Central memory CD8-positive, alpha-beta T cell (primary cell): ENCODE results near the gene SPOUT1.
"Not testable (repeated sequence)": the region's sequence is repeated elsewhere in the genome, so short reads cannot be mapped to it uniquely, and the experiment has no call there.

Source experiments
- ATAC-seq: fragments of 150-1000 bp; cut with Tn5 transposase; replicated peaks from 2 replicates; pipeline ENCODE4 v1.10.0; 2022; ENCODE audit warnings: mild to moderate bottlenecking, moderate FRiP score, moderate number of reproducible peaks; ENCODE audit not compliant: poor library complexity, severe bottlenecking; ENCODE audit errors: extremely low read depth
- DNase-seq, 2 donors: peaks; one replicate each; pipeline ENCODE4 v3.0.0; 2021; ENCODE audit warnings: low spot score in 2 of 2
- H3K27ac Mint-ChIP-seq: one replicate; pipeline ENCODE4 v1.8.0; 2022; ENCODE audit warnings: low read depth, mild to moderate bottlenecking, moderate library complexity, mixed read lengths
- H3K27me3 Mint-ChIP-seq: one replicate; pipeline ENCODE4 v1.8.0; 2022; ENCODE audit warnings: mixed read lengths
- H3K36me3 Mint-ChIP-seq: one replicate; pipeline ENCODE4 v1.8.0; 2022; ENCODE audit warnings: mild to moderate bottlenecking, moderate library complexity, mixed read lengths; ENCODE audit not compliant: insufficient read depth
- H3K4me1 Mint-ChIP-seq: one replicate; pipeline ENCODE4 v1.8.0; 2022; ENCODE audit warnings: mixed read lengths
- H3K4me3 Mint-ChIP-seq: one replicate; pipeline ENCODE4 v1.8.0; 2022; ENCODE audit warnings: mild to moderate bottlenecking, moderate library complexity, mixed read lengths
- H3K9me3 Mint-ChIP-seq: one replicate; pipeline ENCODE4 v1.8.0; 2022; ENCODE audit warnings: mixed read lengths

The SPOUT1 gene

DNA sequence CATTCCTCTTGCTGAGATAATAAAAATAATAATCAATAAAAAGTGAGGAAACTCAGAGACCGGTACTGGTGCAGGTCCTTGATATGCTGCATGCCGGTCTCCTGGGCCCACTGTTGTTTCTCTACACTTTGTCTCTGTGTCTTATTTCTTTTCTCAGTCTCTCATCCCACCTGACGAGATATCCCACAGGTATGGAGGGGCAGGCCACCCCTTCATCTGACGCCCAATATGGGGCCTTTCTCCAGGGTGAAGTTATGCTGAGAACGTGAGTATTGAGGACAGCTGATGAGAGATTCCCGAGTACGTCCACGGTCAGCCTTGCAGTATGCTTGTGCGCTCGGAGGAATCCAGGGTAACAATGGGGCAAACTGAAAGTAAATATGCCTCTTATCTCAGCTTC lies 21.4 kb upstream of the SPOUT1 start:
- ATAC-seq, H3K4me3 Mint-ChIP-seq, H3K27me3 Mint-ChIP-seq, DNase-seq, H3K36me3 Mint-ChIP-seq, H3K4me1 Mint-ChIP-seq, H3K9me3 Mint-ChIP-seq, H3K27ac Mint-ChIP-seq: not testable (repeated sequence)

DNA sequence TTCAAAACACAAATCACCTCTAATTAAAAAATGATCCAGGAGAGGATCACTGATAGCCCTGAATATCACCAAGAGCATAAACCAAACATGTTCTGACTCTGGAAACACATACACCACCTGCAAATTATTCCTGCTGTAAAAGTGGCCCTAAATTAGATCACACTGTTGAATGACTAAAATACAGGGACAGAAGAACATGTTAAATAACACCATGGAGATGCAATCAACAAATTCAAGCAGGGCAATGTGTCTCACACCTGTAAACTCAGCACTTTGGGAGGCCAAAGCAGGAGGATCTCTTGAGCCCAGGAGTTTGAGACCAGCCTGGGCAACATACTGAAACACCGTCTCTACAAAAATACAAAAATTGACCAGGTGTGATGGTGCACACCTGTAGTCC lies 18.2 kb upstream of the SPOUT1 start:
- Mint-ChIP-seq H3K27me3 (no peaks in the 10 kb centered on the region), H3K27ac (no peak overlapping the region)
- no peak for DNase-seq

DNA sequence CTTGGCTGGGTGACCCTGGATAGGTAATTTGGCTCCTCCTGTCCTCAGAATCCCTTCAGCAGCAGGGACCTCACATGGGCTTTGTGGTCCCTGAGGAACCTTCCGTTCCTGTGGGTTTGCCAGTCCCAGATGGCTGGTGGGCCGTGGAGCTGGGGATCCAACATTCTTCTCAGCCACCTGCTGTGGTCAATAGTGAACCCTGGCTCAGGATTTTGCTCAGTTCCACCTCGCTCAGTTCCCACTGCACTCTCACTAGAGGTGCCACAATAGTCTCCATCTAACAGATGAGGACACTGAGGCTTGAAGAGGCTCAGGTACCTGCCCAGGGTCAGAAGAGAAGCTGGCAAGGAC lies 17.1 kb upstream of the SPOUT1 start:
- Mint-ChIP-seq H3K4me3 (no peak overlapping the region), H3K9me3 (peaks cover 5% of the 10 kb centered on the region)
- ATAC-seq = no peak

More for the DNA sequence above, 18.2 kb upstream of the SPOUT1 start:
- H3K4me1 Mint-ChIP-seq = no peaks in the 10 kb centered on the region
- H3K4me3 Mint-ChIP-seq = no peak overlapping the region
- no peak for ATAC-seq
- peaks cover 8% of the 10 kb centered on the region for H3K36me3 Mint-ChIP-seq
- H3K9me3 Mint-ChIP-seq = peaks cover 6% of the 10 kb centered on the region

DNA sequence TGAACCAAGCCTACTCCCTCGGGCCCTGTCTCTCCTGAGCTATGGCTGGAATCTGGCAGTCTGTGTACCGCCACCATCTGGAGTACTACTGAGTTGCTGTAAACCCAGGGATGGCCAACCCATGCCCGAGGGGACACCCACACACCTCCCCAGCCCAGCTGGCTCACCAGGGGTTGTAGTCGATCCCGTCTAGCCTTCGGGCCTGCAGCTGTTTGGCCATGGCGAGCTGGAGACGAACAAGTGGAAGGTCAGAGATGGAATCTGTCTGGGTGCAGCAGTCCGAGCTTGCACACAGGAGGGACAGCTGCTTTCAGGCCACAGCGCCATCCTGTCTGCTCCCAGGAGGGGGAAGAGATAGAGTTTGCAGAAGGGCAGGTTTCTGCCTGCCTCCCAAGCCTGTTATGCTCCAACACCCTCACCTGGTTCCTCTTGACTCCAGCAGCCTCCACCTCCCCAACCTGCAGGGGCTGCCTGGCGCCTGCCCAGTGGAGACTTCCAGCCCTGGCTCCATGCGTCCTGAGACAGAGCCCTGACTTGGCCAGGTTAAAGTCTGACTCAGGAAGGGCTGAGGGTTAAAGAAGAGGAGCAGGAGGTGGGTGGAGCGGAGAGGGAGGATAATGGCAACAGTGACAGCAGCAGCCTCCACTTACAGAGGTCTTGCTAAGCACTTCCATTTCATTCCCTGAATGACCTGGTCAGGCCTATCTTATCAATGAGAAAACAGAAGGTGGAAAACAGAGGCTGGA lies 15.8 kb upstream of the SPOUT1 start:
- H3K27ac Mint-ChIP-seq = no peak overlapping the region
- no peak for DNase-seq
- no peaks in the 10 kb centered on the region for H3K4me1 Mint-ChIP-seq
- peaks cover 10% of the 10 kb centered on the region for H3K36me3 Mint-ChIP-seq
- H3K4me3 Mint-ChIP-seq = no peak overlapping the region
- H3K27me3 Mint-ChIP-seq = no peaks in the 10 kb centered on the region
- no peaks in the 10 kb centered on the region for H3K9me3 Mint-ChIP-seq
- no peak for ATAC-seq

More for the DNA sequence above, 17.1 kb upstream of the SPOUT1 start:
- Mint-ChIP-seq H3K4me1 (no peaks in the 10 kb centered on the region), H3K27me3 (no peaks in the 10 kb centered on the region), H3K36me3 (peaks cover 12% of the 10 kb centered on the region), H3K27ac (no peak overlapping the region)
- DNase-seq = no peak

DNA sequence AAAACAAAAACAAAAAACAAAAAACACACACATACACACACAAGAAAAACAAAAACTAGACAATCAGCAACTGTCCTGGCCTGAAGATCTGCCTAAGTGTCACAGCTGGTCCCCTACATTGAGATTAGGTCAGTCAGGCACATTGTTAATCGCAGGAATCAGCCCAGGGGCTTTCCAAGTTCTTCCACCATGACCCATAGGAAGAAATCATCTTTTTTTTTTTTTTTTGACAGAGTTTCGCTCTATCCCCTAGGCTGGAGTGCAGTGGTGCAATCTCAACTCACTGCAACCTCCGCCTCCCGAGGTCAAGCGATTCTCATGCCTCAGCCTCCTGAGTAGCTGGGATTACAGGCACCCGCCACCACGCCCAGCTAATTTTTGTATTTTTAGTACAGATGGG lies 13.6 kb upstream of the SPOUT1 start:
- not testable (repeated sequence) for H3K36me3 Mint-ChIP-seq, H3K9me3 Mint-ChIP-seq, ATAC-seq, DNase-seq, H3K4me3 Mint-ChIP-seq, H3K27ac Mint-ChIP-seq, H3K4me1 Mint-ChIP-seq, H3K27me3 Mint-ChIP-seq

DNA sequence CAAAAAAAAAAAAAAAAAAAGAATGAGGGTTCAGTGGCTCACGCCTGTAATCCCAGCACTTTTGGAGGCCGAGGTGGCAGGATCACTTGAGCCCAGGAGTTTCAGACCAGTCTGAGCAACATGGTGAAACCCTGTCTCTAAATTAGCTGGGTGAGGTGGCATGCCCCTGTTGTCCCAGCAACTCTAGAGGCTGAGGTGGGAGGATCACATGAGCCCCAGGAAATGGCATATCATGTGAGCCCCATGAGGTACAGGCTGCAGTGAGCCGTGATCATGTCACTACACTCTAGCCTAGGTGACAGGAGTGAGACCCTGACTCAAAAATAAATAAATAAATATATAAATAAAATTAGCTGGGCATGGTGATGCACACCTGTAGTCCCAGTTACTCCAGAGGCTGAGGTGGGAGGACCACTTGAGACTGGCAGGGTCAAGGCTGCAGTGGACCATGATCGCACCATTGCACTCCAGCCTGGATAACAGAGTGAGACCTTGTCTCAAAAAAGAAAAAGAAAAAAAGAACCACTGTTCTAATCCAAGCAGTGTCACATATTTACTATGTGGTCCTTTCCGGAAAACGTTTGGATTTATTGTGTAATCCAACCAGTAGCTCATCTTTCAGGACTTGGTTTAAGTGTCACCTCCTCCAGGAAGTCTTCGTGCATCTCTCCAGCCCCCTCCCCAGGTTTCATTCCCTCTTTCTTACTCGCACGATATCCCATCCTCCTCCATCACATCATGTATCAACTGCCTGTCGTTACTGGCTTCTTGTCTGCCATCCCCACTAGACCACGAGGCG lies 12.3 kb upstream of the SPOUT1 start:
- H3K4me3 Mint-ChIP-seq = no peak overlapping the region
- H3K9me3 Mint-ChIP-seq = no peaks in the 10 kb centered on the region
- ATAC-seq (no peak), DNase-seq (no peak)
- H3K36me3 Mint-ChIP-seq = peaks cover 11% of the 10 kb centered on the region
- no peak overlapping the region for H3K27ac Mint-ChIP-seq
- no peaks in the 10 kb centered on the region for H3K27me3 Mint-ChIP-seq
- no peaks in the 10 kb centered on the region for H3K4me1 Mint-ChIP-seq

DNA sequence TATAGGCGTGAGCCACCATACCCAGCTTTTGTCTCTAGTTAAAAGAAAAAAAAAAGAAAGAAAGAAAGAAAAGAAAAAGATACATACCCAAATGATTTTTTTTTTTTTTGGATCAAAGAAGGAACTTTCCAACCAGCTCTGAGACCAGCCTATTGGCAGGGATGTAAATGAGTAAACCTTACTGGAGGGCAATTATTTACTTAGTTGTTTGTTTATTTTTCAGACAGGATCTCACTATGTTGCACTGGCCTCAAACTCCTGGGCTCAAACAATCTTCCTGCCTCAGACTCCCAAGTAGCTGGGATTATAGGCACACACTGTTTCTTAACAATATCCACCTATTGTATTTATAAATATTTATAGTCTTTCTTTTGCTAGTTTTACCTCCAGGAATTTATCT lies 10.9 kb upstream of the SPOUT1 start:
- ATAC-seq (no peak), DNase-seq (no peak)
- Mint-ChIP-seq H3K4me1 (no peaks in the 10 kb centered on the region), H3K36me3 (peaks cover 11% of the 10 kb centered on the region), H3K27me3 (no peaks in the 10 kb centered on the region), H3K9me3 (no peaks in the 10 kb centered on the region), H3K27ac (no peak overlapping the region), H3K4me3 (no peak overlapping the region)

DNA sequence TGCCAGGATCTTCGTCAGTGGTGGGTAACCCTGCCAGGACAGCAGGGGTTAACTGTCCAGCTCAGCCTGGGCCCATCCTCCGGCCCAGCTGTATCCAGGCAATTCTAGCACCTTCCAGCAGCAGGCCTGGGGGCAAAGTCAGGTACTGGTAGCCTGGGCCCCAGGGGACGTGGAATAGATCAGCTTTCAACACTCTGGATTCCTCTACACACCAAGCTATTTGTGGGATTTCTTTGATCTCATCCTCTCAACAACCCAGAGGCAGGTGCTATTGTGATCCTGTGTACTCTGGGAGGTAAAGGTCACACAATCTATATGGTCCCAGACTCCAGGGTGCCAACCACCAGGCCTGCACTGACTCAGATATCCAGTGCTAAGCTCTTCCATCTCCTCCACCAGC lies 8.7 kb upstream of the SPOUT1 start:
- Mint-ChIP-seq H3K27ac (no peak overlapping the region), H3K9me3 (no peaks in the 10 kb centered on the region), H3K36me3 (peaks cover 10% of the 10 kb centered on the region), H3K4me3 (no peak overlapping the region), H3K4me1 (no peaks in the 10 kb centered on the region), H3K27me3 (no peaks in the 10 kb centered on the region)
- no peak for ATAC-seq
- no peak for DNase-seq

DNA sequence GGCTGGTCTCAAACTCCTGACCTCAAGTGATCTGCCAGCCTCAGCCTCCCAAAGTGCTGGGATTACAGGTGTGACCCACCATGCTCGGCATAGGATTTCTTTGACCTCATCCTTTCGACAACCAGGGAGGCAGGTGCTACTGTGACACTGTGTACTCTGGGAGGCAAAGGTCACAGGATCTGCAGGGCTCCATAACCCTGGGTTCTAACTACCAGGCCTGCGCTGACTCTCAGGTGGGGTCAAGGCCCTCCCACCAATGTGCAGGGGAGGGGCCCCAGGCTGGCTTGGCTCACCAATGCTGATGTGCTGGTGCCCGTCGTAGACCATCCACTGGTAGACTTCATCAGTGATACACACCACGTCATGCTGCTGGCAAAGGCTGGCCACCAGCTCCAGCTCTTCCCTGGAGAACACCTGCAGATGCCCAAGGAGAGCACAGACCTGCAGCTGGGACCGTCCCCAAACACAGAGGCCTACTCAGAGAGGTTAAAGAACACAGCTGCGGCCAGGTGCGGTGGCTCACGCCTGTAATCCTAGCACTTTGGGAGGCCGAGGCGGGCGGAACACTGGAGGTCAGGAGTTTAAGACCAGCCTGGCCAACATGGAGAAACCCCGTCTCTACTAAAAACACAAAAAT lies 7.0 kb upstream of the SPOUT1 start:
- Mint-ChIP-seq H3K36me3 (peaks cover 7% of the 10 kb centered on the region), H3K27me3 (no peaks in the 10 kb centered on the region), H3K9me3 (no peaks in the 10 kb centered on the region), H3K4me1 (no peaks in the 10 kb centered on the region), H3K27ac (no peak overlapping the region), H3K4me3 (no peak overlapping the region)
- DNase-seq (no peak), ATAC-seq (no peak)

DNA sequence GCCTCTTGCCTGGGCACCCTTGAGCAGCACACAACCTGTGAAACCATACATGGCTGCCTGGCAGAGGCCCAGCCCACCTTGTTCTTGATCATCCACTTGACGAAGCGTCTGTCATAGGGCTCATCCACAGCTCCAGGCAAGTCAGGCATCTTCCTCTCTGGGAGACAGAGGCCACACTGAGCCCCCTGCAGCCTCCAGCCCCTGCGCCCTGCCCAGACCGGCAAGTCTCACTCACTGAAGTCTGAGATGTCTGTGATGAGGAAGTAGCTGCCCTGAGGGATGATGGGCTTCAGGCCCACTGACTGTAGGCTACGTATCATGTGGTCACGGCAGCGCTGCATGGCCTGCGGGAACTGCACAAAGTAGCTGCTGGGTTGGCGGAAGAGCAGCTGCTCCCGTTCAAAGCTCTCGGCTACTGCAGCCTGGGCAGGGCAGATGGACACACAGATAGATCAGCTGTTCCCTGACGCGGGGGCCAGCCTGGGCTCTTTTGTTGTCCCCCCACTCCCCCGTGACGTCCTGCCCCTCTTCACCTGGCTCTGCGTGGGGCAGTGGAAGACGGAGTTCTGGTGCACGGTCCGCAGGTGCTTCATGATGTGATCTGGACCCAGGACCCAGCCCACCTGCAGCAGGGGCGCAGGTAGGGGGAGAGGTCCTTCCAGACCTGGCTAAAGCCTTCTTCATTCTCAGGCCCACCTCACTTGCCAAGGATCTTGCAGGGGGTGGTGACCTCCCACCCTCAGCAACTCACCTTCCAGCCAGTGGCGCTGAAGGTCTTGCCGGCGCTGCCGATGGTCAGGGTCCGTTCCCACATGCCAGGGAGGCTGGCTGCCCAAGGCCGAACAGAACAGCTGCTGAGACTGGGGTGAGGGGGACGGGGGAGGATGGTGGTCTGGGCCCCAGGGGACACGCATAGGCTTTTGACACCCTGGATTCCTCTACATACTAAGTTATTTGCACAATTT lies 5.9 kb upstream of the SPOUT1 start:
- H3K4me1 Mint-ChIP-seq = no peaks in the 10 kb centered on the region
- no peaks in the 10 kb centered on the region for H3K9me3 Mint-ChIP-seq
- no peak overlapping the region for H3K4me3 Mint-ChIP-seq
- H3K36me3 Mint-ChIP-seq = peaks cover 7% of the 10 kb centered on the region
- H3K27ac Mint-ChIP-seq = no peak overlapping the region
- DNase-seq = no peak
- no peaks in the 10 kb centered on the region for H3K27me3 Mint-ChIP-seq
- ATAC-seq = no peak

DNA sequence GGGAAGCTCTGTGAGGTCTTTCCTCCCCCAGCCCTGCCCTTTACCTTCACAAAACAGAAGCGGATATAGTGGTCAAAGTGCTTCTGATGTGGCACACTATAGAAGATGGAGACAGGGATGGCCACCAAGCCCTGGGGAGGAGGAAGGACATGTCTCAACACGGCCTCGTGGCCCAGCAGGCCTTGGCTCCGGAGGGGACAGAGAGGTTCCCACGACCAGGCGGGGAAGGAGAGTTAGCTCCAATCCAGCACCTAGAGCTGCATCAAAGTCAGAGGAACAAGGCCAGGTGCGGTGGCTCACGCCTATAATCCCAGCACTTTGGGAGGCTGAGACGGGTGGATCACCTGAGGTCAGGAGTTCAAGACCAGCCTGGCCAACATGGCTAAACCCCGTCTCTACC lies 4.1 kb upstream of the SPOUT1 start:
- peaks cover 7% of the 10 kb centered on the region for H3K36me3 Mint-ChIP-seq
- H3K4me1 Mint-ChIP-seq = peaks cover 16% of the 10 kb centered on the region
- H3K4me3 Mint-ChIP-seq = no peak overlapping the region
- no peak for ATAC-seq
- DNase-seq = no peak
- H3K27ac Mint-ChIP-seq = peak overlapping the region; percentile 83
- no peaks in the 10 kb centered on the region for H3K9me3 Mint-ChIP-seq
- H3K27me3 Mint-ChIP-seq = no peaks in the 10 kb centered on the region
